Peyer's patch (tissue), 4 donors: ENCODE results near the gene SHOC1. TPM values are rescaled to one million over a fixed set of nuclear protein-coding genes. Genes with fewer than 3 reads are reported as not detected.

Source experiments
- DNase-seq, 3 donors: peaks; one replicate each; pipeline ENCODE4 v3.0.0-alpha.2; 2017 to 2019
- H3K27ac ChIP-seq, 4 donors: fragments of 200-600 bp; sonication (generic); one replicate each; pipeline ENCODE4 v1.5.1; 2016 to 2019
- H3K27me3 ChIP-seq, 2 donors: fragments of 200-600 bp; sonication (generic); one replicate each; pipeline ENCODE4 v1.5.1; 2019
- H3K36me3 ChIP-seq, 3 donors: fragments of 200-600 bp; sonication (generic); one replicate each; pipeline ENCODE4 v1.5.1; 2016 to 2019
- H3K4me1 ChIP-seq, 4 donors: fragments of 200-600 bp; sonication (generic); one replicate each; pipeline ENCODE4 v1.5.1; 2016 to 2019
- H3K4me3 ChIP-seq, 4 donors: fragments of 200-600 bp; sonication (generic); 1 replicate in 3 of 4; 2 replicates in 1 of 4; pipeline ENCODE4 v1.5.1; 2016 to 2019; ENCODE audit warnings: mild to moderate bottlenecking in 1 of 4
- H3K9me3 ChIP-seq, 4 donors: fragments of 200-600 bp; sonication (generic); one replicate each; pipeline ENCODE4 v1.5.1; 2016 to 2019; ENCODE audit warnings: mild to moderate bottlenecking in 1 of 4
- CTCF ChIP-seq, 6 experiments: fragments of 450-650 bp in 4 of 6; fragments of 200-600 bp in 2 of 6; sonication (generic) in 1 of 6; IDR thresholded peaks; one replicate each; pipeline ENCODE4 v1.5.1; 2017 to 2019; ENCODE audit warnings: antibody characterized with exemption in 6 of 6, mild to moderate bottlenecking in 3 of 6, moderate library complexity in 1 of 6
- POLR2A ChIP-seq, 2 donors: fragments of 450-650 bp; IDR thresholded peaks; one replicate each; pipeline ENCODE4 v1.5.1; 2017; ENCODE audit warnings: antibody characterized with exemption in 2 of 2, mild to moderate bottlenecking in 2 of 2, moderate library complexity in 2 of 2
- small RNA-seq, 2 donors: library from RNA; depleted of rRNA; stranded (forward); fragments of <200 nt; gene quantifications; one replicate each; pipeline ENCODE3, GENCODE V24; 2016
- total RNA-seq, 4 donors: library from RNA; depleted of rRNA; stranded (reverse); fragments of >200 nt; gene quantifications; one replicate each; pipeline ENCODE4 v1.1.0, GENCODE V29; 2016

The SHOC1 gene
- total RNA-seq, 4 donors from 2014 or later: not detected

- H3K4me1 ChIP-seq: no peaks in the 10 kb centered on the region
- no peak overlapping the region for H3K27ac ChIP-seq
- H3K36me3 ChIP-seq: no peaks in the 10 kb centered on the region
- TF ChIP-seq POLR2A (IDR thresholded peaks at IDR 0.05) (no peak), CTCF (IDR thresholded peaks at IDR 0.05) (no peak)
- no peaks in the 10 kb centered on the region for H3K9me3 ChIP-seq
- H3K27me3 ChIP-seq: no peaks in the 10 kb centered on the region
- DNase-seq: no peak
- H3K4me3 ChIP-seq: no peak overlapping the region
These were observed 28.7 kb downstream of the SHOC1 start for GRCh38 chr9:111766066-111766465.

GRCh38 chr9:111762556-111762955, 32.2 kb downstream of the SHOC1 start:
- no peak overlapping the region for H3K27ac ChIP-seq
- no peaks in the 10 kb centered on the region for H3K4me1 ChIP-seq
- no peak for DNase-seq
- H3K27me3 ChIP-seq: no peaks in the 10 kb centered on the region
- no peaks in the 10 kb centered on the region for H3K9me3 ChIP-seq
- no peak overlapping the region for H3K4me3 ChIP-seq
- TF ChIP-seq POLR2A (IDR thresholded peaks at IDR 0.05) (no peak), CTCF (IDR thresholded peaks at IDR 0.05) (no peak)
- H3K36me3 ChIP-seq: no peaks in the 10 kb centered on the region

GRCh38 chr9:111759762-111760639, 34.7 kb downstream of the SHOC1 start:
- no peaks in the 10 kb centered on the region for H3K36me3 ChIP-seq
- H3K27me3 ChIP-seq: no peaks in the 10 kb centered on the region
- no peak overlapping the region for H3K27ac ChIP-seq
- TF ChIP-seq POLR2A (IDR thresholded peaks at IDR 0.05): no peak
- peak; percentile 32 to 93 (median 76) for TF ChIP-seq CTCF (IDR thresholded peaks at IDR 0.05)
- H3K9me3 ChIP-seq: no peaks in the 10 kb centered on the region
- H3K4me3 ChIP-seq: no peak overlapping the region
- peak in 2 of 3 donors; percentile 31 to 73 for DNase-seq
- H3K4me1 ChIP-seq: no peaks in the 10 kb centered on the region

- TF ChIP-seq POLR2A (IDR thresholded peaks at IDR 0.05) (no peak), CTCF (IDR thresholded peaks at IDR 0.05) (no peak)
- no peak overlapping the region for H3K4me3 ChIP-seq
- H3K4me1 ChIP-seq: no peaks in the 10 kb centered on the region
- H3K36me3 ChIP-seq: no peaks in the 10 kb centered on the region
- H3K27ac ChIP-seq: no peak overlapping the region
- DNase-seq: no peak
- no peaks in the 10 kb centered on the region for H3K9me3 ChIP-seq
- no peaks in the 10 kb centered on the region for H3K27me3 ChIP-seq
These were observed 39.9 kb downstream of the SHOC1 start for GRCh38 chr9:111754800-111755199.

- Histone ChIP-seq H3K9me3 (no peaks in the 10 kb centered on the region), H3K36me3 (no peaks in the 10 kb centered on the region), H3K4me3 (no peak overlapping the region), H3K27me3 (no peaks in the 10 kb centered on the region), H3K27ac (no peak overlapping the region), H3K4me1 (no peaks in the 10 kb centered on the region)
- no peak for DNase-seq
- no peak for TF ChIP-seq CTCF (IDR thresholded peaks at IDR 0.05)
- TF ChIP-seq POLR2A (IDR thresholded peaks at IDR 0.05): no peak
These were observed 42.3 kb downstream of the SHOC1 start for GRCh38 chr9:111752455-111752854.

Small RNAs within 50 kb of the gene (small RNA-seq; reads per million reads assigned to genes)
- gene RNU6-1013P: 0 reads per million in 2 donors

Other genes starting within 250 kb of the SHOC1 start
- 100 to 1,000 TPM; 142 to 948 (median 674) TPM for gene PTGR1, start 195.3 kb downstream of the SHOC1 start, total RNA-seq
- gene DNAJC25, start 163.6 kb downstream of the SHOC1 start, total RNA-seq: 10 to 100 TPM in 3 of 4 donors, 1 to 10 TPM in 1; 3.3 to 14.7 (median 12.7) TPM
- 10 to 100 TPM; 15.8 to 64.4 (median 31.5) TPM for gene GNG10, start 133.3 kb downstream of the SHOC1 start, total RNA-seq
- 10 to 100 TPM; 35.6 to 68.5 (median 61.4) TPM for gene UGCG, start 101.9 kb upstream of the SHOC1 start, total RNA-seq